ENCODE measurements around the gene TMED3. TPM values are rescaled to one million over a fixed set of nuclear protein-coding genes. Genes with fewer than 3 reads are reported as not detected.

Gene TMED3
- total RNA-seq, 2 donors from 2014 or later, result 140 to 220 TPM

- H3K4me3 ChIP-seq, result no peak within 1 kb of the TSS
- intact Hi-C loops (cut with DNase I), result no loop called here
- WGBS, result 7% methylated on average over 53 of the region's 56 CpGs
- H3K27me3 ChIP-seq (replicated peaks; ENCODE audit: insufficient read depth), result peaks cover 17% of the 10 kb centered on the region
- no peak within 1 kb of the TSS for H3K27ac ChIP-seq
- H3K36me3 ChIP-seq, result no peaks in the 10 kb centered on the region
- TF ChIP-seq POLR2A (IDR thresholded peaks at IDR 0.05), result no peak
- no peak for TF ChIP-seq POLR2AphosphoS5 (IDR thresholded peaks at IDR 0.05)
- no peak for TF ChIP-seq CTCF (IDR thresholded peaks at IDR 0.05)
- no peak for DNase-seq (ENCODE audit: low spot score)
- no peaks in the 10 kb centered on the region for H3K9me3 ChIP-seq
- H3K4me1 ChIP-seq (replicated peaks), result no peaks in the 10 kb centered on the region
Measured at GRCh38 chr15:79282371-79283251, 28.3 kb upstream of the TMED3 start, which contains the start of gene ANKRD34C. Gene ANKRD34C (plus strand): TSS chr15:79282722. CDS start chr15:79293285, 10,563 bp downstream.

- TF ChIP-seq CTCF (IDR thresholded peaks at IDR 0.05) (no peak), POLR2A (IDR thresholded peaks at IDR 0.05) (no peak), POLR2AphosphoS5 (IDR thresholded peaks at IDR 0.05) (no peak)
- Histone ChIP-seq H3K4me1 (replicated peaks) (no peaks in the 10 kb centered on the region), H3K36me3 (no peaks in the 10 kb centered on the region), H3K27me3 (replicated peaks; ENCODE audit: insufficient read depth) (peaks cover 17% of the 10 kb centered on the region), H3K27ac (no peak overlapping the region), H3K9me3 (no peaks in the 10 kb centered on the region), H3K4me3 (no peak overlapping the region)
- intact Hi-C loops (cut with DNase I), result no loop called here
- WGBS, result 12% methylated on average over 45 of the region's 46 CpGs
- DNase-seq (ENCODE audit: low spot score), result no peak
Measured at GRCh38 chr15:79283252-79284048, 27.5 kb upstream of the TMED3 start.

- Histone ChIP-seq H3K27me3 (replicated peaks; ENCODE audit: insufficient read depth) (no peaks in the 10 kb centered on the region), H3K4me3 (no peak overlapping the region), H3K4me1 (replicated peaks) (no peaks in the 10 kb centered on the region), H3K36me3 (no peaks in the 10 kb centered on the region), H3K27ac (no peak overlapping the region), H3K9me3 (no peaks in the 10 kb centered on the region)
- intact Hi-C loops (cut with DNase I), result no loop called here
- TF ChIP-seq CTCF (IDR thresholded peaks at IDR 0.05) (no peak), POLR2A (IDR thresholded peaks at IDR 0.05) (no peak), POLR2AphosphoS5 (IDR thresholded peaks at IDR 0.05) (no peak)
- 57% methylated on average over 6 of the region's 6 CpGs for WGBS
- DNase-seq (ENCODE audit: low spot score), result no peak
Measured at GRCh38 chr15:79290642-79291275, 20.2 kb upstream of the TMED3 start.

GRCh38 chr15:79292011-79292410 lies 18.9 kb upstream of the TMED3 start:
- no peak for DNase-seq (ENCODE audit: low spot score)
- Histone ChIP-seq H3K9me3 (no peaks in the 10 kb centered on the region), H3K27me3 (replicated peaks; ENCODE audit: insufficient read depth) (no peaks in the 10 kb centered on the region), H3K27ac (no peak overlapping the region), H3K4me3 (no peak overlapping the region), H3K36me3 (no peaks in the 10 kb centered on the region), H3K4me1 (replicated peaks) (no peaks in the 10 kb centered on the region)
- intact Hi-C loops (cut with DNase I), result no loop called here
- 92% methylated on average over 4 of the region's 4 CpGs for WGBS
- TF ChIP-seq POLR2AphosphoS5 (IDR thresholded peaks at IDR 0.05) (no peak), CTCF (IDR thresholded peaks at IDR 0.05) (no peak), POLR2A (IDR thresholded peaks at IDR 0.05) (no peak)

Measured in prostate gland (tissue), 2 donors.